GM23248 (cell line): ENCODE measurements around the gene TCF7. TPM values are rescaled to one million over a fixed set of nuclear protein-coding genes. Genes with fewer than 3 reads are reported as not detected.

Experiments
- DNase-seq: peaks from one replicate; pipeline ENCODE4 v3.0.0-alpha.2; 2015
- H2AFZ ChIP-seq: fragments of 200-600 bp; sonication (generic); 2 replicates; pipeline ENCODE4 v1.6.1; 2016; ENCODE audit warnings: antibody characterized with exemption
- H3F3A ChIP-seq: fragments of 200-600 bp; sonication (generic); 2 replicates; pipeline ENCODE4 v1.6.1; 2016; ENCODE audit warnings: mild to moderate bottlenecking, antibody characterized with exemption, mixed run types; ENCODE audit not compliant: insufficient read depth
- H3K27ac ChIP-seq: fragments of 200-600 bp; sonication (generic); 2 replicates; pipeline ENCODE4 v1.5.1; 2016; ENCODE audit warnings: mild to moderate bottlenecking
- H3K27me3 ChIP-seq: fragments of 200-600 bp; sonication (generic); replicated peaks from 2 replicates; pipeline ENCODE4 v1.6.1; 2016; ENCODE audit warnings: mild to moderate bottlenecking; ENCODE audit not compliant: insufficient read depth
- H3K36me3 ChIP-seq: fragments of 200-600 bp; sonication (generic); 2 replicates; pipeline ENCODE4 v1.6.1; 2016; ENCODE audit warnings: low read depth, mild to moderate bottlenecking
- H3K4me1 ChIP-seq: fragments of 200-600 bp; sonication (generic); 2 replicates; pipeline ENCODE4 v1.6.1; 2016; ENCODE audit warnings: mild to moderate bottlenecking; ENCODE audit not compliant: insufficient read depth
- H3K4me2 ChIP-seq: fragments of 200-600 bp; sonication (generic); one replicate; pipeline ENCODE4 v1.6.1; 2016; ENCODE audit warnings: mild to moderate bottlenecking; ENCODE audit not compliant: unreplicated experiment
- H3K4me3 ChIP-seq: fragments of 200-600 bp; sonication (generic); 2 replicates; pipeline ENCODE4 v1.5.1; 2016; ENCODE audit warnings: mild to moderate bottlenecking
- H3K79me2 ChIP-seq: fragments of 200-600 bp; sonication (generic); 2 replicates; pipeline ENCODE4 v1.6.1; 2016; ENCODE audit warnings: mild to moderate bottlenecking; ENCODE audit not compliant: insufficient read depth
- H3K9ac ChIP-seq: fragments of 200-600 bp; sonication (generic); 2 replicates; pipeline ENCODE4 v1.6.1; 2016; ENCODE audit warnings: mild to moderate bottlenecking
- H3K9me2 ChIP-seq: fragments of 200-600 bp; sonication (generic); 2 replicates; pipeline ENCODE4 v1.6.1; 2016; ENCODE audit warnings: mixed run types, mild to moderate bottlenecking, moderate library complexity; ENCODE audit not compliant: insufficient read depth
- H3K9me3 ChIP-seq: fragments of 200-600 bp; sonication (generic); one replicate; pipeline ENCODE4 v1.6.1; 2017; ENCODE audit warnings: low read depth
- H4K20me1 ChIP-seq: fragments of 200-600 bp; sonication (generic); 2 replicates; pipeline ENCODE4 v1.6.0; 2016; ENCODE audit not compliant: insufficient read depth
- EZH2 ChIP-seq: fragments of 200-600 bp; sonication (generic); IDR thresholded peaks from 2 replicates; pipeline ENCODE4 v1.6.1; 2018; ENCODE audit warnings: antibody characterized with exemption, mild to moderate bottlenecking; ENCODE audit not compliant: insufficient read depth, poor library complexity, severe bottlenecking
- EZH2phosphoT487 ChIP-seq: fragments of 200-600 bp; sonication (generic); IDR thresholded peaks from 2 replicates; pipeline ENCODE4 v1.6.1; 2018; ENCODE audit warnings: antibody characterized with exemption, moderate library complexity, mild to moderate bottlenecking, low read depth; ENCODE audit not compliant: insufficient read depth
- WGBS, 2 experiments: methylation state at CpG; one replicate each; pipeline ENCODE4 v1.1.6; 2015 to 2017; ENCODE audit warnings: low lambda C conversion rate in 2 of 2, low coverage in 1 of 2; ENCODE audit errors: missing lambda C conversion rate in 2 of 2; 5-methylcytosine and 5-hydroxymethylcytosine counted together
- in situ Hi-C: fragments of 300-500 bp; cut with MboI; formaldehyde crosslinking; loops from 2 replicates; pipeline ENCODE4 v1.15.0; 2020
- polyA plus RNA-seq: library from polyadenylated mRNA; unstranded; fragments of >200 nt; fragmentation: Nextera tagmentation; extraction: Ambion mirVana; gene quantifications from 2 replicates; pipeline ENCODE4 v1.2.1, GENCODE V29; 2016
- total RNA-seq: library from RNA; depleted of rRNA; stranded (reverse); fragments of >200 nt; shearing (Covaris generic); gene quantifications from 2 replicates; pipeline ENCODE4 v1.2.3, GENCODE V29; 2014

TCF7 gene
- total and polyA plus RNA-seq, 2 experiments from 2014 or later, result 1.4 to 2.7 TPM

- Histone ChIP-seq H3K9me3 (no peaks in the 10 kb centered on the region), H3K9ac (no peak overlapping the region), H3K79me2 (peaks cover 55% of the 10 kb centered on the region), H3K4me3 (no peak overlapping the region), H3K27me3 (no peaks in the 10 kb centered on the region), H2AFZ (no peak overlapping the region), H3F3A (peaks cover 10% of the 10 kb centered on the region; the same call in 1 of the 2 replicates), H3K27ac (no peak overlapping the region), H3K36me3 (peaks cover 8% of the 10 kb centered on the region; the same call in 1 of the 2 replicates), H3K9me2 (no peaks in the 10 kb centered on the region), H4K20me1 (no peaks in the 10 kb centered on the region), H3K4me2 (no peak overlapping the region), H3K4me1 (peaks cover 19% of the 10 kb centered on the region)
- no peak for DNase-seq
- TF ChIP-seq EZH2 (no peak), EZH2phosphoT487 (no peak)
- in situ Hi-C loops, result no loop called here
- WGBS, 2 experiments, result 90 to 94% methylated on average over 7 of the region's 7 CpGs
Observed at GRCh38 chr5:134135091-134135655, 20.7 kb downstream of the TCF7 start.

GRCh38 chr5:134136221-134136631, 21.7 kb downstream of the TCF7 start:
- no peak overlapping the region for H3K4me2 ChIP-seq
- H3K79me2 ChIP-seq, result peaks cover 62% of the 10 kb centered on the region
- no peak overlapping the region for H3K27ac ChIP-seq
- H3K4me1 ChIP-seq, result peaks cover 19% of the 10 kb centered on the region
- H2AFZ ChIP-seq, result no peak overlapping the region
- in situ Hi-C loops, result no loop called here
- no peak overlapping the region for H3K4me3 ChIP-seq
- no peaks in the 10 kb centered on the region for H3K9me2 ChIP-seq
- H3F3A ChIP-seq, result peaks cover 10% of the 10 kb centered on the region; the same call in 1 of the 2 replicates
- WGBS, 2 experiments, result 92 to 94% methylated on average over 2 of the region's 2 CpGs
- TF ChIP-seq EZH2phosphoT487, result no peak
- H3K36me3 ChIP-seq, result peaks cover 8% of the 10 kb centered on the region; the same call in 1 of the 2 replicates
- no peaks in the 10 kb centered on the region for H3K27me3 ChIP-seq
- H3K9ac ChIP-seq, result no peak overlapping the region
- DNase-seq, result no peak
- H4K20me1 ChIP-seq, result no peaks in the 10 kb centered on the region
- H3K9me3 ChIP-seq, result no peaks in the 10 kb centered on the region

- TF ChIP-seq EZH2phosphoT487 (no peak), EZH2 (no peak)
- Histone ChIP-seq H3K27me3 (no peaks in the 10 kb centered on the region), H3K4me1 (peaks cover 19% of the 10 kb centered on the region), H3K4me2 (no peak overlapping the region), H4K20me1 (no peaks in the 10 kb centered on the region), H3K27ac (no peak overlapping the region), H3K36me3 (peaks cover 8% of the 10 kb centered on the region), H2AFZ (no peak overlapping the region), H3K79me2 (peaks cover 62% of the 10 kb centered on the region), H3F3A (peaks cover 10% of the 10 kb centered on the region; the same call in 1 of the 2 replicates), H3K9me2 (no peaks in the 10 kb centered on the region), H3K4me3 (no peak overlapping the region), H3K9ac (no peak overlapping the region), H3K9me3 (no peaks in the 10 kb centered on the region)
- WGBS, 2 experiments, result 91 to 97% methylated on average over 7 of the region's 7 CpGs
- in situ Hi-C loops, result no loop called here
- DNase-seq, result no peak
Observed at GRCh38 chr5:134136771-134137170, 22.3 kb downstream of the TCF7 start.

GRCh38 chr5:134138416-134139376, 24.2 kb downstream of the TCF7 start:
- WGBS, 2 experiments, result 81 to 82% methylated on average over 3 of the region's 3 CpGs
- H3K27ac ChIP-seq, result peak overlapping the region; percentile 74

More at GRCh38 chr5:134138416-134139376, 24.2 kb downstream of the TCF7 start:
- Histone ChIP-seq H3K4me1 (peaks cover 19% of the 10 kb centered on the region), H3K9ac (peak overlapping the region; percentile 46; the same call in 1 of the 2 replicates), H3K9me3 (no peaks in the 10 kb centered on the region), H3K4me3 (no peak overlapping the region), H3K36me3 (peaks cover 8% of the 10 kb centered on the region), H3K27me3 (no peaks in the 10 kb centered on the region), H3K79me2 (peaks cover 54% of the 10 kb centered on the region), H3F3A (peaks cover 10% of the 10 kb centered on the region; the same call in 1 of the 2 replicates), H3K9me2 (no peaks in the 10 kb centered on the region), H4K20me1 (no peaks in the 10 kb centered on the region), H2AFZ (no peak overlapping the region), H3K4me2 (peak overlapping the region; percentile 28)
- TF ChIP-seq EZH2phosphoT487 (no peak), EZH2 (no peak)
- peak; percentile 93 for DNase-seq
- in situ Hi-C loops, result no loop called here
